Measurements from ENCODE around the gene PSEN1.

Gene PSEN1

DNA sequence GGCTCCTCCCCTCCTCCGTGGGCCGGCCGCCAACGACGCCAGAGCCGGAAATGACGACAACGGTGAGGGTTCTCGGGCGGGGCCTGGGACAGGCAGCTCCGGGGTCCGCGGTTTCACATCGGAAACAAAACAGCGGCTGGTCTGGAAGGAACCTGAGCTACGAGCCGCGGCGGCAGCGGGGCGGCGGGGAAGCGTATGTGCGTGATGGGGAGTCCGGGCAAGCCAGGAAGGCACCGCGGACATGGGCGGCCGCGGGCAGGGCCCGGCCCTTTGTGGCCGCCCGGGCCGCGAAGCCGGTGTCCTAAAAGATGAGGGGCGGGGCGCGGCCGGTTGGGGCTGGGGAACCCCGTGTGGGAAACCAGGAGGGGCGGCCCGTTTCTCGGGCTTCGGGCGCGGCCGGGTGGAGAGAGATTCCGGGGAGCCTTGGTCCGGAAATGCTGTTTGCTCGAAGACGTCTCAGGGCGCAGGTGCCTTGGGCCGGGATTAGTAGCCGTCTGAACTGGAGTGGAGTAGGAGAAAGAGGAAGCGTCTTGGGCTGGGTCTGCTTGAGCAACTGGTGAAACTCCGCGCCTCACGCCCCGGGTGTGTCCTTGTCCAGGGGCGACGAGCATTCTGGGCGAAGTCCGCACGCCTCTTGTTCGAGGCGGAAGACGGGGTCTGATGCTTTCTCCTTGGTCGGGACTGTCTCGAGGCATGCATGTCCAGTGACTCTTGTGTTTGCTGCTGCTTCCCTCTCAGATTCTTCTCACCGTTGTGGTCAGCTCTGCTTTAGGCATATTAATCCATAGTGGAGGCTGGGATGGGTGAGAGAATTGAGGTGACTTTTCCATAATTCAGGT, at the start of gene PSEN1:
Gene PSEN1, plus strand, starts transcription at position 121 of the 839 bp plus-strand sequence. CDS start 11,513 bp downstream, outside the sequence.
- intact Hi-C loops (cut with DNase I), result loop anchor here (5.0 kb wide), 1 partner anchor 36 kb away; no protein-coding TSS in a partner anchor
- peak; percentile 95 to 100 (median 99) for DNase-seq

DNA sequence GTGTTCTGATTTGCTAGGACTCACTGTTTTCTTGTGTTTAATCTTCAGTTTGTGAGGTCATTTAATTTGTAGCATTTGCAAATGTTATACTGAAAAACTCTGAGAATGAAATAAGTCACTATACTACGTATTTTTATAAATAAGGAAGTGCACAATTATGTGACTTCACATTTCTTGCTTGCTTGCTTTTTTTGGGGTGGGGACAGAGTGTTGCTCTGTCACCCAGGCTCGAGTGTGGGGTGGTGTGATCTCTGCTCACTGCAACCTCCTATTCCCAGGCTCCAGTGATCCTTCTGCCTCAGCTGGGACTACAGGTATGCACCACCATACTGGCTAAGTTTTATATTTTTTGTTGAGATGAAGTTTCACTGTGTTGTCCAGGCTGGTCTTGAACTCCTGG, 45.3 kb upstream of the PSEN1 start:
- intact Hi-C loops (cut with DNase I), result no loop called here
- no peak for DNase-seq

DNA sequence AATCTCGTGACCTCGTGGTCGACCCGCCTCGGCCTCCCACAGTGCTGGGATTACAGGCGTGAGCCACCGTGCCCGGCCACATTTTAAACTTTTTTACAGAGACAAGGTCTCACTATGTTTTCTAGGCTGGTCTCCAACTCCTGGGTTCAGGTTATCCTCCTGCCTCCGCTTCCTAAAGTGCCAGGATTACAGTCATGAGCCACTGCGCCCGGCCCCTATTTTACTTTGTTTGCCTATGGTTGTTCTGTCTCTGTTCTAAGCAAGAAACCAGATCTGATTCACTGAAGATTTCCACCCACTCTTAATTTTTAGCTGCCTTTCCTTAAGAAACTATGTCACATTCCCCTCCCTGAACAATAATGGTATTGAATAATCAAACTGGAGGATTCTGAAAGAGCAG, 38.9 kb upstream of the PSEN1 start:
- intact Hi-C loops (cut with DNase I), result no loop called here
- no peak for DNase-seq

DNA sequence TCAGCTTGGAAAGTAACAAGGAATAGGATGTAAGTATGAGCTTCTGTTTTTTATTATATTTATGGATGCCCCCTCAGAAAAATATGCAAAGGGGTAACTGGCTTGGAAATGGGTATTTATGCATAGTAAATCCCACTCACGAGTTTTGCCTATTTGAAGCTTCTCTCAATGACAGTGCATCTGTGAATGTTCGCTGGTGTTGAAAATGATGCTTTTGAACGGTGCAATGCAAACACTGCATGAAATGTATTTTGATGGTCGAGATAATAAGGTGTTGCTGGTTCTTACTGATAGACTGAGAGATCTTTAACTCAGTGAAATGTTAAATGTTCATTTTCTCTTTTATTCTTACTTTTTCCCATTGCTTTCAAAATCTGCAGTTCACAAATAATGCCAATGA, 36.0 kb upstream of the PSEN1 start:
- no peak for DNase-seq
- intact Hi-C loops (cut with DNase I), result no loop called here

DNA sequence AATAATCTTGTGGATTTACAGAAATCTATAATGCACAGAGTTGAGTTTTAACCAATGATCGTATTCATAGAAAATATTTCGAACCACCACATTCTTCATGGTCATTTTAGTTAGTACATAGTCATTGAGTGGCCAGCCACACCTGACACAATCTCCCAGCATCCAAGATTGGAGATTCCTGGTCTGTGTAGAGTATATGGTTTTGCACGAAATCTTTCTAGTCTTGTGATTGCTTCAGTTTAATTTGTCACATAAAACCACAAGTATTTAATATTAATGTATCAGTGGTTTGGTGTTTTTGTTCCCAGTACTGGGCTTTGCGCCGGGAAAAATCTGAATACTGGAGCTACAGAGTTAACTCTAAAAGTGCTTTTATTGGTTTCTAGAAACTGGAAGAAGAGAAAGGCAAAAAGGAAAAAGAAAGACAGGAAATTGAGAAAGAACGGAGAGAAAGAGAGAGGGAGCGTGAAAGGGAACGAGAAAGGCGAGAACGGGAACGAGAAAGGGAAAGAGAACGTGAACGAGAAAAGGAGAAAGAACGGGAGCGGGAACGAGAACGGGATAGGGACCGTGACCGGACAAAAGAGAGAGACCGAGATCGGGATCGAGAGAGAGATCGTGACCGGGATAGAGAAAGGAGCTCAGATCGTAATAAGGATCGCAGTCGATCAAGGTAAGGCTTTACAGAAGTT, 33.4 kb upstream of the PSEN1 start:
- intact Hi-C loops (cut with DNase I), result no loop called here
- DNase-seq, result no peak

DNA sequence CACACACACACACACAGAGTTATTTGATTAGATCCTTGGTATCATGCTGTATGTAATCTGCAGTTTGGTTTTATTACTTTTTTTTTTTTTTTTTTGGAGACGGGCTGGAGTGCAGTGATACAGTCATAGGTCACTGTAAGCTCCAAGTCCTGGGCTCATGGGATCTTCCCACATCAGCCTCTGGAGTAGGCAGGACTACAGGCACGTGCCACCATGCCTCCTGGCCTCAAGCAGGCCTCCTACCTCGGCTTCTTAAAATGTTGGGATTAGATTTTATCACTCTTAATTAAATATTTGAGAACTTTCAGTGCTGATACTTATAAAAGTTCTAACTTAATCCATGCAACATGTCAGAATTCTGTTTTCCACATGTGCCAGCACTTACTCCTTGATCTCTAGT, 31.3 kb upstream of the PSEN1 start:
- intact Hi-C loops (cut with DNase I), result no loop called here
- no peak for DNase-seq

DNA sequence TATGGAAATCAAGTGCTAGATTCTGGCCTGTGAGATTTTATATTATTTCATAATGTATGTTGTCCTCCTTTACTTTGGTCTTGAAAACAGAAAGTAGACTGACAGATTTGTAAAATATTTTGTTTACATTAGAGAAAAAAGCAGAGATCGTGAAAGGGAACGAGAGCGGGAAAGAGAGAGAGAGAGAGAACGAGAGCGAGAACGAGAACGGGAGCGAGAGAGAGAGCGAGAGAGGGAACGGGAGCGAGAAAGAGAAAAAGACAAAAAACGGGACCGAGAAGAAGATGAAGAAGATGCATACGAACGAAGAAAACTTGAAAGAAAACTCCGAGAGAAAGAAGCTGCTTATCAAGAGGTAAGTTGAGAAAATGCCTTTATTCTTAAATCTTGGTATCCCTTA, 30.6 kb upstream of the PSEN1 start:
- no peak for DNase-seq
- intact Hi-C loops (cut with DNase I), result no loop called here

DNA sequence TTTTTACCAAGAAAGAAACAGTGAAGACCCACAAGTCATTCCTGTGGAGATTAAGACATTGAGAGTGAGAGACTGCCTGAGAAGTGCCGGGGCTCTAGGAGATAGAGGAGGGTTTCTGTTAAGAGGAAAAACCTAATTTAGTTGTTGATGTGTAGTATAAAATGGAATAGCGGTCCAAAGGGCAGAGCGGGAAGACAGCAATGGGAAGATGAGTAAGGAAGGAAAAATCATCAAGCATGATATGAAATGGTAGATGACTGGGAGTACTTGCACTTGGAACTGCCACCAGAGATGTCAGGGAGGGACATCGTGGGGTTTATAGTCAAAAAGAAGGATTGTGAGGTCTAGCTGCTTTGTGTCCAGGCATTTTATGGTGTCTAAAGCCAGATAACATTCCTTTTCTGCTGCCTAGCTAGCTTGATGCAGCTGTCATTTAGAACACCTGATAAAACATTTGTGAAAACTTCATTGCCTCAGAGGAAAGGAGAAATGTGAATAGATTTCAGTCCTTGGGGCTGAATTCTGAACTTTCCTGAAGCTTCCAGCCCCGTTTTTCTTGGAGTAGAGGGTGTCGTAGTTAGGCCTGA, 20.1 kb upstream of the PSEN1 start:
- intact Hi-C loops (cut with DNase I), result no loop called here
- DNase-seq, result no peak

DNA sequence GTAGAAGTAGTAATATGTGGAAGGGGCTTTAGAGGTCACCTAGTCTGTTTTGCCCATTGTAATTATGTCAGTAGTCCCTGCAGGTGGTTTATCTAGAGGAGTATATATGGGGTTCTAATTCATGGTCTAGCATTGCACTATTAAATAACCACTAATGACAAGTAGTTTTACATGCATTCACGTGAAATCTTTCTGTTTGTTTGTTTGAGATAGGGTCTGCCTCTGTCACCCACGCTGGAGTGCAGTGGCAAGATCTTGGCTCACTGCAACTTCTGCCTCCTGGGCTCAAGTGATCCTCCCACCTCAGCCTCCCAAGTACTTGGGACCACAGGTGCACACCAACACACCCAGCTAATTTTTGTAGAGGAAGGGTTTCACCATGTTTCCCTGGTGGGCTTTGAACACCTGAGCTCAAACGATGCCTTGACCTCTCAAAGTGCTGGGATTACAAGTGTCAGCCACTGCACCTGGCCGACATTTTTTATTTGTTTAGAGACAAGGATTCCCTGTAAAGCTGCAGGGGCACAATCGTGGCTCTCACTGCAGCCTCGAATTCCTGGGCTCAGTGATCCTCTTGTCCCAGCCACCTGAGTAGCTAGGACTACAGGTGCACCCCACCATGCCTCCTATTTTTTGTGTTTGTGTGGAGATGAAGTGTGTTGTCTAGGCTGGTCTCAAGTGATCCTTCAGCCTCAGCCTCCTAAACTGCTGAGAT, 12.0 kb upstream of the PSEN1 start:
- intact Hi-C loops (cut with DNase I), result no loop called here
- no peak for DNase-seq

DNA sequence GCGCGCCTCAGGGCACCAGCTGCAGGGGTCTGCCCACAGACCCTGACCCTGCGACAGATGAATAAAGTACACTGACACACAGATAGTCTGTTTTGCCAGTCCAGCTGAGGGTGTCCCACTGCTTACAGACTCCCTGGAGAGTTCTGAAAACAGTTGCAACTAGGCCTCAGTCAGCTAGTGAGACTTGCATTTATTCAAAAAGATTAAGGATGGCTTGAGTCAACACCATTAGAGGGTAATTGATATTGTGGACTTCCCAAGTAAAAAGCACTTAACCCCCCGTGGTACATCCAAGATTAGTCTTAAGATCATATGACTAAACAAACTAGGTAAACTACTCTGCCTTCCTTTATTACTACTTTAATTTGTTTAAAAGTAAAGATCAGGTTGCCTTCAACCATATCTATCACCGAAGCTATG, 11.1 kb upstream of the PSEN1 start:
- no peak for DNase-seq
- intact Hi-C loops (cut with DNase I), result no loop called here

DNA sequence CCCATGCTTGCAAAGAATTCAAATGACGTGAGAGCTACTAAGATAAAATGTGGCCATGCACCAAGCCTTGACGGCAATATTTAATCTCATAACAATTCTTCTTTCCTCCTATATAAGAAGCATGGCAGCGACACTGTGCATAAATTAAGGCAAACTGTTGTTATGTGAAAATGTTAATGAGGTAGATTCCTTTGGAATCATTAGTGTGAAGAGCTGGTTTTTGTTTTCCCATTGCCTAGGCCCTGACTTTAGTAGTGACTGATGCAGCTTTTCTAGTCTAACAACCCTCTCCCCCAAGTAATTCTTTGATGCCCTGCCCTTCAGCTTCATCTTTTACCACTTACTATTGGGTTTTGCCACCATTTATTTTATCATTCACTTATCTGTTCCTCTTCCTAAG, 10.6 kb upstream of the PSEN1 start:
- DNase-seq, result no peak
- intact Hi-C loops (cut with DNase I), result no loop called here

DNA sequence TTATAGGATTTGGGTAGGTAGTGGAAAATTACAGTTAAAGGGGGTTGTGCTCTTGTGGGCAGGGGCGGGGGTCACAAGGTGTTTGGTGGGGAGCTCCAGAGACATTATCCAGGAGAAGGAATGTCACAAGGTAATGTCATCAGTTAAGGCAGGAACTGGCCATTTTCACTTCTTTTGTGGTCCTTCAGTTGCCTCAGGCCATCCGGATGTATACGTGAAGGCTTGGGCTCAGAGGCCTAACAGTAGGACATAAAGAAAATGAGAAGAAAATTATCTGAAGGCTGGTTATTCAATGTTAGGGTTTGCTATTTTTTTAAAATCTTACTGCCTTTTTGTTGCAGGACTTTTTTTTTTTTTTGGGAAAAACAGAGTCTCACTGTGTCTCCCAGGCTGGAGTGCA, 2.5 kb upstream of the PSEN1 start:
- intact Hi-C loops (cut with DNase I), result loop anchor here (2.0 kb wide), 1 partner anchor 75 kb away; the partner anchor contains the start of gene RBM25
- DNase-seq, result no peak

DNA sequence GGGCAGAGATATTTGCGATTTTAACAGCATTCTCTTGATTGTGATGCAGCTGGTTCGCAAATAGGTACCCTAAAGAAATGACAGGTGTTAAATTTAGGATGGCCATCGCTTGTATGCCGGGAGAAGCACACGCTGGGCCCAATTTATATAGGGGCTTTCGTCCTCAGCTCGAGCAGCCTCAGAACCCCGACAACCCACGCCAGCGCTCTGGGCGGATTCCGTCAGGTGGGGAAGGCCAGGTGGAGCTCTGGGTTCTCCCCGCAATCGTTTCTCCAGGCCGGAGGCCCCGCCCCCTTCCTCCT, 271 bp upstream of the PSEN1 start:
- intact Hi-C loops (cut with DNase I), result loop anchor here (5.0 kb wide), 1 partner anchor 36 kb away; no protein-coding TSS in a partner anchor
- DNase-seq, result no peak

DNA sequence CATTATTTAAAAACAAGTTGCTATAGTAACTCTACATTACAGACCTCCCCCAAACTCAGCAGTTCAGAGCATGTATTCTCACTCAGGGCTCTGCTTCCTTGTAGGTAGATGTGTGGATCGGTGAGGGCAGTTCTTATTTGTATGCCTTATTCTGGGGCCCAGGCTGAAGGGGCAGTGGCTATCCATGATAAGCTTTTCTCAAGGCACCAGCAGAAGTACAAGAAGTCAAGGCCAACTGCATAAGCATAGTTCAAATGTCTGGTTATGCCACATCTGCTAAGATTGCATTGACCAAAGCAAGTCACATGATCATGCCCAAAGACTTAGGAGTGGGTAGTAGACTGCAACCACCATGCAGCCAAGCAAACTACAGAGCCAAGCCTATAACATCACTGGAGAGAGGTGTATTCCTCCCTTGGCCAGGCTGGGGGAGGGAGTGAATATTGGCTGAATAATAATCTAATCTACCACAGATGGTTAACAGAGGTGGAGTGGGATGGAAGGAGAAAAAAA, 4.6 kb downstream of the PSEN1 start:
- intact Hi-C loops (cut with DNase I), result no loop called here
- no peak for DNase-seq

DNA sequence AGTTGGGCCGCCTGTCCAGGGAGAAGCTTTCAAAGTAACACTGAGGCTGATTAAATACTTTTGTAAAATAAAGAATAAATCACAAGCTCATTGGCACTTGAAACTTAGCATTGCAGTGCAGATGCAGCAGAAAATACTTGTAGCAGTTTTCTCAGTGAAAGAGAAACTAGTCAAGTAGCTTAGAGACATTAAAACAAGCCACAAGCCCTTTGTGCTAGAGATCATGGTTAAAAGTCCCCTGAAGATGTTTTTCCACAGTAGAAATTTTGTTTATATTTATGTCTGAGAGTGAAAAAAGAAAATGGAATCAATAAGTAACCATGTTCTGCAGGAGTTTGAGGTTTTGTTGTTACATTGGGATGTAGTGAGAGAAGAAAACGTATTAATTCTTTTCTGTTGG, 5.9 kb downstream of the PSEN1 start:
- DNase-seq, result no peak
- intact Hi-C loops (cut with DNase I), result no loop called here

DNA sequence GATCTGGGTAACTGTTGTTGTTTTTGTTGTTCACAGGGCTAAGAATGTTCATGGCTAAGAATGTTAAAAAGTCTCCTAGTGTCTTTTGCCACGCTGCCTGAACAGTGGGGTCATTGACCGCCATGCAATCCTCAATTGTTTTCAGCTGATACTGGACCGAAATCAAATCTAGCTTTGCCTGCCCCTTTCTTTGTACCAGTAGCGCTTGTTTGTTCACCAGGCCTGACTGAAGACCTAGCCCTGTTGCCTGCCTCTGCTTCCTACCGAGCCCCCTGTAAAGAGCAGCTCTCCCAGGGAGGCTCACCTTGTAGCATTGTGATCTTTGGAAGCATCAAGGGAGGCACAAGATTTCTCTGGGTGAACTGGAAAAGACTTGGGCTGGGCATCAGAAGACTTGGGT, 6.7 kb downstream of the PSEN1 start:
- intact Hi-C loops (cut with DNase I), result no loop called here
- peak in 8 of 10 donors; percentile 13 to 88 (median 44) for DNase-seq

DNA sequence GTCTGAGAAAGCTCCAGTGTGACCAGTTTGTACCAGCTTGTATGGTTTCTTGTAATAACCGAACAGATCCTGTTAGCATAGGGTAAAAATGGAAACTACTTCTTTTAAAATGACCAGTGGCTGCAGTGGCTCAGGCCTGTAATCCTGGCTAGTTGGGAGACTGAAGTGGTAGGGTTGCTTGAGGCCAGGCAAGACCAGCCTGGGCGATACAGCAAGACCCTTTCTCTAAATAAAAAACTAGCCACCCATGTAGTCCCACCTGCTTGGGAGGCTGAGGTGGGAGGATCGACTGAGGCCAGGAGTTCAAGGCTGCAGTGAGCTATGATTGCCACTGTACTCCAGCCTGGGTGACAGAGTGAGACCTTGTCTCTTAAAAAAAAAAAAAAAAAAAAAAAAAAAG, 7.3 kb downstream of the PSEN1 start:
- no peak for DNase-seq
- intact Hi-C loops (cut with DNase I), result no loop called here

DNA sequence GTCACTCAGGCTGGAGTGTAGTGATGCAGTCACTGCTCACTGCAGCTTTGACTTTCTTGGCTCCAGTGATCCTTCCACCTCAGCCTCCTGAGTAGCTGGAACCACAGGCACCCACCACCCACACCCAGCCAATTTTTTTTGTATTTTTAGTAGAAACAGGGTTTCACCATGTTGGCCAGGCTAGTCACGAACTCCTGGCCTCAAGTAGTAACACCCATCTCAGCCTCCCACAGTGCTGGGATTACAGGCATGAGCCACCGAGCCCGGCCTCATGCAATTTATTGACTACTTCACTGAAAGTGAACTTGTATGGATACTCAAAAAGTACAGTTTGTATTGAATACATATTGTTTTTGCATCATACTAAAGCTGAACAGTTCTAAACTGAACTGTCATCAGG, 9.1 kb downstream of the PSEN1 start:
- DNase-seq, result no peak
- intact Hi-C loops (cut with DNase I), result no loop called here

DNA sequence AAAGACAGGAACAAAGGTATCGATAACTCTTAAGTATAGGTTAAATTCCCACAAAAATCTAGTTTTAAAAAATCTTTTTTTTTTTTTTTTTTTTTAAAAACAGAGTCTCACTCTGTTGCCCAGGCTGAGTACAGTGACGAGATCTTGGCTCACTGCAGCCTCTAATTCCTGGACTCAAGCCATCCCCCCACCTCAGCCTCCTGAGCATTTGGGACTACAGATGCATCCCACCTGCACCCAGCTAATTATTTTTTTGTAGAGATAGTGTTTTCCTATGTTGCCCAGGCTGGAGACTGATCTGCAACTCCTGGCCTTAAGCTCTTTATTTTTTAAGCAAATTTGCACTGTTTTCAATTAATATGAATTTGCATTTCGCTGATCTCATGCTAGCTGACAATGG, 9.8 kb downstream of the PSEN1 start:
- DNase-seq, result no peak
- intact Hi-C loops (cut with DNase I), result no loop called here

DNA sequence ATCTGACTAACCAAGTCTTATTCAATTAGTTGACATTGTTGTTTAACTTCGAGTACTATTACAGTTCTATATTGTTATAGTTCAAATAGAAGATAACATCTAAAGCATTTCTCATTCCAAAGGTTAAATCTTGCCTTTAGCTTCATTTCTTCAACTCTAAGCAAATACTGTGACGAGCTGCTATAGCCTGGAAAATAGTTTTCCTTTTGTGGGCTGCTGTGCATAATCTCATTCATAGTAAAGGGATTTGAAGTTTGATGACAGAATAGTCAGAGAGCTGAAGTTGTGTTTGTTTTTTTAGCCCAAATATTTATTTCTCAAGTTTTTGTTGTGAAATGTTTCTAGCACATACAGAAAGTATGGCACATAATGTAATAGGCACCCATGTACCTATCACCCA, 13.4 kb downstream of the PSEN1 start:
- intact Hi-C loops (cut with DNase I), result no loop called here
- no peak for DNase-seq

DNA sequence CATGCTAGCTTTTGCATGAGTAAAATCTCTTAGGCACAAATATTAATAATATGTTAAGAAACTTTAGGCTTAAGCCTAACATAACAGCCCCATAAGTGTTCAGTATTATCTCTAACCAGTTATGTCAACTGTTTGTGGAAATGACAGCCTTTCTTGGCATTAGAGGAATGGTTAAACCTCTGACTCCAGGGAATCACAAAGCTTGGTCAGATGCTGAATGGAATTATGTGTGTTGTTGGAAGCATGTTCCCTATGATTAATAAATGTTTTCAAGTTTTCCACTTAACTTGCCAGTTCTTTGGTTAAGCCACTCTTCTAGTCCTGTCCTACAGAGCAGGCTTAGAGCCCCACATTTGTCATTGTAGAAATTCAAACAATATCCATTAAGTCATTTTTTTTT, 17.0 kb downstream of the PSEN1 start:
- intact Hi-C loops (cut with DNase I), result no loop called here
- DNase-seq, result no peak

Measured in posterior cingulate gyrus (tissue), 11 donors.